ENCODE measurements around the gene EVPL.
A peak's percentile ranks its signal among the peaks of the same experiment; 100 is the strongest.

GRCh38 chr17:76014925-76015261, 12.2 kb downstream of the EVPL start:
- TF ChIP-seq CTCF (conservative IDR thresholded peaks at IDR 0.05; ENCODE audit: low read depth in 2 of 2) (peak in 1 of 2 experiments; percentile 16; a peak in 2 of 4 replicates), POLR2AphosphoS5 (IDR thresholded peaks at IDR 0.05; ENCODE audit: low read depth) (no peak), ETS1 (IDR thresholded peaks at IDR 0.05) (no peak), EZH2phosphoT487 (IDR thresholded peaks at IDR 0.05; ENCODE audit: unreplicated experiment) (no peak), EZH2 (IDR thresholded peaks at IDR 0.05; ENCODE audit: low read depth, unreplicated experiment) (no peak), ZNF331 (CRISPR knock-in tag; IDR thresholded peaks at IDR 0.05; ENCODE audit: low read depth) (no peak), REST (IDR thresholded peaks at IDR 0.05; ENCODE audit: unreplicated experiment) (no peak)

All from GM23338 (cell line).